Osteoblast (primary cell): ENCODE results near the gene HCN2. TPM values are rescaled to one million over a fixed set of nuclear protein-coding genes. Genes with fewer than 3 reads are reported as not detected.

Experiments
- DNase-seq: peaks from one replicate; pipeline ENCODE4 v3.0.0; 2011; ENCODE audit warnings: low spot score, mixed read lengths; ENCODE audit not compliant: insufficient read length; ENCODE audit errors: missing footprints
- H2AFZ ChIP-seq: 2 replicates; pipeline ENCODE4 v1.6.0; 2011; ENCODE audit warnings: mild to moderate bottlenecking, low read length
- H3K27ac ChIP-seq: 2 replicates; pipeline ENCODE4 v1.5.1; 2011; ENCODE audit warnings: mild to moderate bottlenecking, low read depth, low read length, moderate library complexity
- H3K27me3 ChIP-seq: 2 replicates; pipeline ENCODE4 v1.6.0; 2012; ENCODE audit warnings: mild to moderate bottlenecking, control low read depth, inconsistent platforms, low read length, moderate library complexity; ENCODE audit not compliant: insufficient read depth
- H3K36me3 ChIP-seq: 2 replicates; pipeline ENCODE4 v1.5.1; 2011; ENCODE audit warnings: mild to moderate bottlenecking, low read length, control low read depth, moderate library complexity; ENCODE audit not compliant: insufficient read depth
- H3K4me1 ChIP-seq: 2 replicates; pipeline ENCODE4 v1.5.1; 2011; ENCODE audit warnings: mild to moderate bottlenecking, low read length, control low read depth, moderate library complexity; ENCODE audit not compliant: insufficient read depth
- H3K4me2 ChIP-seq: 2 replicates; pipeline ENCODE4 v1.6.0; 2011; ENCODE audit warnings: mild to moderate bottlenecking, low read length; ENCODE audit not compliant: insufficient read depth
- H3K4me3 ChIP-seq: fragments of 200-600 bp; sonication (generic); 3 replicates; pipeline ENCODE4 v1.5.1; 2012; ENCODE audit warnings: mild to moderate bottlenecking, low read length, inconsistent platforms; ENCODE audit not compliant: insufficient read depth
- H3K79me2 ChIP-seq: 2 replicates; pipeline ENCODE4 v1.6.0; 2012; ENCODE audit warnings: mild to moderate bottlenecking, low read length, control low read depth, inconsistent platforms; ENCODE audit not compliant: insufficient read depth
- H3K9me3 ChIP-seq: 2 replicates; pipeline ENCODE4 v1.5.1; 2011; ENCODE audit warnings: low read depth, low read length, control low read depth
- H4K20me1 ChIP-seq: 2 replicates; pipeline ENCODE4 v1.6.0; 2012; ENCODE audit warnings: mild to moderate bottlenecking, low read length, control low read depth; ENCODE audit not compliant: insufficient read depth
- total RNA-seq: library from RNA; depleted of rRNA; stranded (reverse); fragments of >200 nt; gene quantifications from 2 replicates; pipeline ENCODE4 v1.2.3, GENCODE V29; 2012
- TF ChIP-seq, protein P1 (sequence below): IDR thresholded peaks from 2 replicates; pipeline ENCODE4 v1.5.1; 2011; ENCODE audit warnings: mild to moderate bottlenecking, low read depth, low read length, moderate library complexity; ENCODE audit errors: extremely low read depth

The HCN2 gene
- total RNA-seq, 1 donor = 1.4 TPM

DNA sequence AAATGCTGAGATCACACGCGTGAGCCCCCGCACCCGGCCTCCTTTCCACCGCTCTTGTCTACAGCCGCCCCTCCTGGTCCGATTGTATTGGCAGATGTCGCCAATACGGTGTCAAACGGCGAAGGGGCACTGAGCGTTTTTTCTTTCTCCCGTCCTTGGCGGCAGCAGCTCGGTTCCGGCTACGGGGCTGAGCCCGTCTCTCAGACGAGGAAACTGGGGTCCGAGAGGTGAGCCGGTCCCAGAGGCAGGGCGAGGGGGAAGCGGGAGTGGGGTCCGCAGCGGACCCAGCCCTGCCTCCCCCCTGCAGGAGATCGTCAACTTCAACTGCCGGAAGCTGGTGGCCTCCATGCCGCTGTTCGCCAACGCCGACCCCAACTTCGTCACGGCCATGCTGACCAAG lies 23.3 kb downstream of the HCN2 start:
- peaks cover 9% of the 10 kb centered on the region for H3K4me1 ChIP-seq
- no peak overlapping the region for H3K27ac ChIP-seq
- no peak overlapping the region for H3K4me2 ChIP-seq
- no peaks in the 10 kb centered on the region for H4K20me1 ChIP-seq
- H3K79me2 ChIP-seq = no peaks in the 10 kb centered on the region
- no peaks in the 10 kb centered on the region for H3K36me3 ChIP-seq
- no peaks in the 10 kb centered on the region for H3K9me3 ChIP-seq
- no peak for DNase-seq
- no peaks in the 10 kb centered on the region for H3K27me3 ChIP-seq
- TF ChIP-seq, protein P1, sequence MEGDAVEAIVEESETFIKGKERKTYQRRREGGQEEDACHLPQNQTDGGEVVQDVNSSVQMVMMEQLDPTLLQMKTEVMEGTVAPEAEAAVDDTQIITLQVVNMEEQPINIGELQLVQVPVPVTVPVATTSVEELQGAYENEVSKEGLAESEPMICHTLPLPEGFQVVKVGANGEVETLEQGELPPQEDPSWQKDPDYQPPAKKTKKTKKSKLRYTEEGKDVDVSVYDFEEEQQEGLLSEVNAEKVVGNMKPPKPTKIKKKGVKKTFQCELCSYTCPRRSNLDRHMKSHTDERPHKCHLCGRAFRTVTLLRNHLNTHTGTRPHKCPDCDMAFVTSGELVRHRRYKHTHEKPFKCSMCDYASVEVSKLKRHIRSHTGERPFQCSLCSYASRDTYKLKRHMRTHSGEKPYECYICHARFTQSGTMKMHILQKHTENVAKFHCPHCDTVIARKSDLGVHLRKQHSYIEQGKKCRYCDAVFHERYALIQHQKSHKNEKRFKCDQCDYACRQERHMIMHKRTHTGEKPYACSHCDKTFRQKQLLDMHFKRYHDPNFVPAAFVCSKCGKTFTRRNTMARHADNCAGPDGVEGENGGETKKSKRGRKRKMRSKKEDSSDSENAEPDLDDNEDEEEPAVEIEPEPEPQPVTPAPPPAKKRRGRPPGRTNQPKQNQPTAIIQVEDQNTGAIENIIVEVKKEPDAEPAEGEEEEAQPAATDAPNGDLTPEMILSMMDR = no peak
- H3K4me3 ChIP-seq = no peak overlapping the region
- no peak overlapping the region for H2AFZ ChIP-seq

DNA sequence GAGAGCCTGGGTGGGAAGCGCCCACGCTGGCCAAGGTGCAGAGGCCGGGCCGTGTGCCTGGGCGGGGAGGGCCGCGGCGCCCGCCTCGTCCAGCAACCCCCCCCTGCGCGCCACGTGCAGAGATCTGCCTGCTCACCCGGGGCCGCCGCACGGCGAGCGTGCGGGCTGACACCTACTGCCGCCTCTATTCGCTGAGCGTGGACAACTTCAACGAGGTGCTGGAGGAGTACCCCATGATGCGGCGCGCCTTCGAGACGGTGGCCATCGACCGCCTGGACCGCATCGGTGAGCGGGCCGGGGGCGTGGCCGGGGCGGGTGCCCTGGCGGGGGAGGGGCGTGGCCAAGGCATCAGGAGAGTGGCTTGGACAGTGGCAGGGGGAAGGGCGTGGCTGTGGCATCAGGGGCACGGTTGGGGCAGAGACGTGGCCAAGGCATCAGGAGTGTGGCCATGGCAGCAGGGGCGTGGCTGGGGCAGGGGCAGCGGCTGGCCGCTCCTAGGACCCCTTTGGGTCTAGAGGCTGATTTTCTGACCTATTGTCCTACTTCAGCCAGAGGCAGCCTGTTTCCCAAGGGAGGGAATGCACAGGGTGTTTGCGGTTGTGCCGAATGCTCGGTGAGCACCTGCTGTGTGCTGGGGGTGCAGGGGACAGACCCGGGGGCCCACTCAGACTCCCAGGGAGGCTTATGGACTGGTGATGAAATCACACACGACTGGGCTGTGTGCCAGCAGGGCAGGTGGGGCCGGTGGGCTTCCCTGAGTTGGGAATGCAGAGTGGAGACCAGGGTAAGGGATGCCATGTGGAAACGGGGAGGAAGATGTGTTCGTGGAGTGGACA lies 24.3 kb downstream of the HCN2 start:
- H3K4me2 ChIP-seq = no peak overlapping the region
- no peak for DNase-seq
- TF ChIP-seq, protein P1 = no peak

DNA sequence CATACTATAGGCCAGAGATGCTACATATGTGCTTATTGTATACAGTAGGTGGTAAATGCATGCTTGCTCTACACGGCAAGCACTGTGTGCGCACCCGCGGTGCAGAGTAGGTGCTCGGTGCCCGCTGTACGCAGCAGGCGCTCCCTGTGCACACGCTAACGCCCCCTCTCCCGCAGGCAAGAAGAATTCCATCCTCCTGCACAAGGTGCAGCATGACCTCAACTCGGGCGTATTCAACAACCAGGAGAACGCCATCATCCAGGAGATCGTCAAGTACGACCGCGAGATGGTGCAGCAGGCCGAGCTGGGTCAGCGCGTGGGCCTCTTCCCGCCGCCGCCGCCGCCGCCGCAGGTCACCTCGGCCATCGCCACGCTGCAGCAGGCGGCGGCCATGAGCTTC lies 25.9 kb downstream of the HCN2 start:
- TF ChIP-seq, protein P1 = no peak

More for the DNA sequence above, 24.3 kb downstream of the HCN2 start:
- H3K79me2 ChIP-seq = no peaks in the 10 kb centered on the region
- H4K20me1 ChIP-seq = no peaks in the 10 kb centered on the region
- no peaks in the 10 kb centered on the region for H3K9me3 ChIP-seq
- H3K27ac ChIP-seq = no peak overlapping the region
- H3K36me3 ChIP-seq = no peaks in the 10 kb centered on the region
- peaks cover 9% of the 10 kb centered on the region for H3K4me1 ChIP-seq
- no peak overlapping the region for H2AFZ ChIP-seq
- no peaks in the 10 kb centered on the region for H3K27me3 ChIP-seq
- no peak overlapping the region for H3K4me3 ChIP-seq

DNA sequence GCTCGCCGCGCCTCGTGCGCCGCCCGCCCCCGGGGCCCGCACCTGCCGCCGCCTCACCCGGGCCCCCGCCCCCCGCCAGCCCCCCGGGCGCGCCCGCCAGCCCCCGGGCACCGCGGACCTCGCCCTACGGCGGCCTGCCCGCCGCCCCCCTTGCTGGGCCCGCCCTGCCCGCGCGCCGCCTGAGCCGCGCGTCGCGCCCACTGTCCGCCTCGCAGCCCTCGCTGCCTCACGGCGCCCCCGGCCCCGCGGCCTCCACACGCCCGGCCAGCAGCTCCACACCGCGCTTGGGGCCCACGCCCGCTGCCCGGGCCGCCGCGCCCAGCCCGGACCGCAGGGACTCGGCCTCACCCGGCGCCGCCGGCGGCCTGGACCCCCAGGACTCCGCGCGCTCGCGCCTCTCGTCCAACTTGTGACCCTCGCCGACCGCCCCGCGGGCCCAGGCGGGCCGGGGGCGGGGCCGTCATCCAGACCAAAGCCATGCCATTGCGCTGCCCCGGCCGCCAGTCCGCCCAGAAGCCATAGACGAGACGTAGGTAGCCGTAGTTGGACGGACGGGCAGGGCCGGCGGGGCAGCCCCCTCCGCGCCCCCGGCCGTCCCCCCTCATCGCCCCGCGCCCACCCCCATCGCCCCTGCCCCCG lies 26.5 kb downstream of the HCN2 start:
- Histone ChIP-seq H3K4me3 (no peak overlapping the region), H4K20me1 (no peaks in the 10 kb centered on the region), H3K9me3 (no peaks in the 10 kb centered on the region), H3K27ac (no peak overlapping the region), H2AFZ (no peak overlapping the region), H3K4me1 (peaks cover 4% of the 10 kb centered on the region), H3K79me2 (no peaks in the 10 kb centered on the region), H3K4me2 (no peak overlapping the region), H3K36me3 (peaks cover 4% of the 10 kb centered on the region), H3K27me3 (no peaks in the 10 kb centered on the region)
- TF ChIP-seq, protein P1 = no peak
- DNase-seq = no peak

More for the DNA sequence above, 25.9 kb downstream of the HCN2 start:
- peak; percentile 89 for DNase-seq
- no peak overlapping the region for H3K4me2 ChIP-seq
- no peaks in the 10 kb centered on the region for H3K9me3 ChIP-seq
- no peaks in the 10 kb centered on the region for H3K79me2 ChIP-seq
- H2AFZ ChIP-seq = no peak overlapping the region
- H3K36me3 ChIP-seq = peaks cover 4% of the 10 kb centered on the region
- H3K27ac ChIP-seq = no peak overlapping the region
- H3K4me1 ChIP-seq = peaks cover 9% of the 10 kb centered on the region
- H3K27me3 ChIP-seq = no peaks in the 10 kb centered on the region
- H4K20me1 ChIP-seq = no peaks in the 10 kb centered on the region
- H3K4me3 ChIP-seq = no peak overlapping the region
